B cell (primary cell): ENCODE results near the gene GRIK3. TPM values are rescaled to one million over a fixed set of nuclear protein-coding genes. Genes with fewer than 3 reads are reported as not detected.

ENCODE experiments used
- ATAC-seq: fragments of 200-7000 bp; cut with Tn5 transposase; one replicate; pipeline ENCODE4 v1.10.0; 2021; ENCODE audit warnings: low read depth, mild to moderate bottlenecking, moderate number of reproducible peaks, moderate library complexity
- CTCF ChIA-PET: fragments of 350-600 bp; sonication (Branson Sonifier 250); formaldehyde crosslinking; loops from one replicate; lab custom pipeline; 2021; ENCODE audit warnings: antibody characterized with exemption, inconsistent platforms; lab: Charles Lee
- POLR2A ChIA-PET: fragments of 350-600 bp; sonication (Branson Sonifier 250); formaldehyde crosslinking; loops from one replicate; lab custom pipeline; 2021; ENCODE audit warnings: antibody characterized with exemption; lab: Charles Lee
- DNase-seq: peaks from one replicate; pipeline ENCODE4 v3.0.0; 2013
- H2AFZ ChIP-seq: 2 replicates; pipeline ENCODE4 v1.6.1; 2012; ENCODE audit warnings: mild to moderate bottlenecking, low read depth, low read length; ENCODE audit not compliant: insufficient read depth, poor library complexity, severe bottlenecking
- H3K27ac ChIP-seq, 2 donors: 1 replicate in 1 of 2; 2 replicates in 1 of 2; pipeline ENCODE4 v1.5.1; 2012 to 2013; ENCODE audit warnings: low read length in 2 of 2, mild to moderate bottlenecking in 2 of 2, moderate library complexity in 1 of 2
- H3K27me3 ChIP-seq, 4 experiments: fragments of 200-600 bp in 1 of 4; sonication (generic) in 1 of 4; replicated peaks in 1 of 4; 1 replicate in 2 of 4; 2 replicates in 2 of 4; pipeline versions ENCODE4 v1.6.1 to v1.7.0; 2013 to 2016; ENCODE audit warnings: low read length in 3 of 4, mild to moderate bottlenecking in 2 of 4, mixed read lengths in 1 of 4, moderate library complexity in 1 of 4; ENCODE audit not compliant: insufficient read depth in 4 of 4, control insufficient read depth in 3 of 4; ENCODE audit errors: control extremely low read depth in 1 of 4
- H3K36me3 ChIP-seq, 2 experiments: replicated peaks in 1 of 2; 1 replicate in 1 of 2; 2 replicates in 1 of 2; pipeline versions ENCODE4 v1.6.1 to v1.7.1; 2013; ENCODE audit warnings: low read length in 1 of 2; ENCODE audit not compliant: insufficient read depth in 2 of 2, control insufficient read depth in 1 of 2; ENCODE audit errors: control extremely low read depth in 1 of 2, extremely low read depth in 1 of 2
- H3K4me1 ChIP-seq, 2 donors: fragments of 200-600 bp in 1 of 2; sonication (generic) in 1 of 2; 1 replicate in 1 of 2; 2 replicates in 1 of 2; pipeline versions ENCODE4 v1.5.1 to v1.6.1; 2013 to 2017; ENCODE audit warnings: low read length in 2 of 2; ENCODE audit not compliant: control insufficient read depth in 2 of 2, insufficient read depth in 2 of 2
- H3K4me2 ChIP-seq: replicated peaks from 2 replicates; pipeline ENCODE3; 2012; ENCODE audit warnings: mild to moderate bottlenecking, low read depth, low read length; ENCODE audit not compliant: poor library complexity, severe bottlenecking
- H3K4me3 ChIP-seq, 5 experiments: fragments of 200-600 bp in 1 of 5; sonication (generic) in 1 of 5; 1 replicate in 3 of 5; 2 replicates in 2 of 5; pipeline versions ENCODE4 v1.5.1 to v1.7.0; 2011 to 2016; ENCODE audit warnings: low read length in 4 of 5, mild to moderate bottlenecking in 4 of 5, low read depth in 2 of 5, control low read depth in 1 of 5, moderate library complexity in 1 of 5; ENCODE audit not compliant: insufficient read depth in 1 of 5; ENCODE audit errors: control extremely low read depth in 1 of 5, extremely low read depth in 1 of 5
- H3K79me2 ChIP-seq: fragments of 200-600 bp; sonication (generic); one replicate; pipeline ENCODE4 v1.6.0; 2016; ENCODE audit warnings: low read length; ENCODE audit not compliant: control insufficient read depth, insufficient read depth
- H3K9ac ChIP-seq: fragments of 200-600 bp; sonication (generic); 2 replicates; pipeline ENCODE4 v1.6.1; 2017; ENCODE audit warnings: mild to moderate bottlenecking, low read length, moderate library complexity
- H3K9me3 ChIP-seq, 3 donors: one replicate each; pipeline versions ENCODE4 v1.6.1 to v1.7.1; 2013; ENCODE audit warnings: low read length in 2 of 3; ENCODE audit not compliant: control insufficient read depth in 2 of 3, insufficient read depth in 1 of 3; ENCODE audit errors: control extremely low read depth in 1 of 3
- H4K20me1 ChIP-seq: 2 replicates; pipeline ENCODE4 v1.6.0; 2012; ENCODE audit warnings: mild to moderate bottlenecking, low read length; ENCODE audit not compliant: insufficient read depth, control insufficient read depth, poor library complexity, severe bottlenecking
- H3K27ac Mint-ChIP-seq: one replicate; pipeline ENCODE4 v1.8.0; 2021; ENCODE audit warnings: mixed read lengths
- H3K27me3 Mint-ChIP-seq: one replicate; pipeline ENCODE4 v1.8.0; 2021; ENCODE audit warnings: mixed read lengths
- H3K4me1 Mint-ChIP-seq: one replicate; pipeline ENCODE4 v1.8.0; 2021; ENCODE audit warnings: mixed read lengths
- H3K4me3 Mint-ChIP-seq: one replicate; pipeline ENCODE4 v1.8.0; 2021; ENCODE audit warnings: mixed read lengths
- H3K9me3 Mint-ChIP-seq: one replicate; pipeline ENCODE4 v1.8.0; 2022; ENCODE audit warnings: mixed read lengths; ENCODE audit not compliant: insufficient read depth
- EZH2 ChIP-seq: IDR thresholded peaks from 2 replicates; pipeline ENCODE4 v1.6.1; 2012; ENCODE audit warnings: borderline replicate concordance, low read depth, mild to moderate bottlenecking, moderate library complexity, low read length; ENCODE audit not compliant: insufficient read depth, poor library complexity, severe bottlenecking
- WGBS: methylation state at CpG from one replicate; pipeline ENCODE4 v1.1.5; 2013; ENCODE audit warnings: missing lambda C conversion rate; ENCODE audit not compliant: insufficient coverage; 5-methylcytosine and 5-hydroxymethylcytosine counted together
- intact Hi-C: fragments of 100-400 bp; cut with micrococcal nuclease; formaldehyde crosslinking; loops from one replicate; pipeline ENCODE4 v1.10.0; 2022
- polyA plus RNA-seq: library from polyadenylated mRNA; depleted of rRNA; stranded (reverse); fragments of >200 nt; gene quantifications from 2 replicates; pipeline ENCODE4 v1.2.3, GENCODE V29; 2012
- total RNA-seq, 2 donors: library from RNA; stranded (reverse); fragments of 120-200 nt in 1 of 2; gene quantifications; 1 replicate in 1 of 2; 2 replicates in 1 of 2; pipeline versions ENCODE4 v1.2.3 to v1.2.4, GENCODE V29; 2013 to 2022
- TF ChIP-seq, protein P1 (sequence below): fragments of 200-600 bp; IDR thresholded peaks from one replicate; pipeline ENCODE4 v1.8.0; 2022; ENCODE audit warnings: antibody characterized with exemption, mild to moderate bottlenecking

The GRIK3 gene
- total and polyA plus RNA-seq, 2 donors (not counting 1 experiment from before 2014, with no cell fraction given): 0.12 to 1.5 TPM

DNA sequence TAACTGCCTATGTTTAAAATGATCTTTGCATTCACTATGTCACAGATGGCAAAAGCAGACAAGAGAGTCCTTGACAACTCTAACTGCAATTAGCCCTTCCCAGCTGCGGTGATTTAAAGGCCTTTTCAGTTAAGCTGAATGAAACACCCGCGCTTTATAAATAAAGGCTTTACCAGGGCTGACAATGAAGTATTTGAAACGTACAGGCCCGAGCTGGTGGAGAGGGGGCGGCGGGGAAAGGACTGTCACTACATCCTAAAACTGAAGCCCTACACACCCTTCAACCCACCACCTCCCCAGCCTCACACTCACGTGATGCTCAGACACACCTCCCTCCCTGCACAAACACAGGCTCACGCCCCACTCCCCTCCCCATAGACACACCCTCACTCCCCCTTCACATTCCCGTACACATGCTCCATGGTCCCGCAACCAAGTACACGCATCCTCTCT, 45.5 kb downstream of the GRIK3 start:
- H3K27ac ChIP-seq: no peak overlapping the region
- H3K4me1 ChIP-seq: no peaks in the 10 kb centered on the region
- no peaks in the 10 kb centered on the region for H4K20me1 ChIP-seq
- ChIA-PET CTCF (no interaction called here), POLR2A (no interaction called here)
- Mint-ChIP-seq H3K9me3 (no peaks in the 10 kb centered on the region), H3K27me3 (peaks cover 27% of the 10 kb centered on the region), H3K4me1 (no peaks in the 10 kb centered on the region), H3K27ac (no peak overlapping the region), H3K4me3 (no peak overlapping the region)
- H3K79me2 ChIP-seq: no peaks in the 10 kb centered on the region
- H3K36me3 ChIP-seq: no peaks in the 10 kb centered on the region
- no peaks in the 10 kb centered on the region for H3K9me3 ChIP-seq
- intact Hi-C loops: no loop called here
- no peak overlapping the region for H2AFZ ChIP-seq
- no peak overlapping the region for H3K9ac ChIP-seq
- no peak for DNase-seq
- no peak overlapping the region for H3K4me2 ChIP-seq
- H3K4me3 ChIP-seq: no peak overlapping the region
- no peak for TF ChIP-seq EZH2
- TF ChIP-seq, protein P1, sequence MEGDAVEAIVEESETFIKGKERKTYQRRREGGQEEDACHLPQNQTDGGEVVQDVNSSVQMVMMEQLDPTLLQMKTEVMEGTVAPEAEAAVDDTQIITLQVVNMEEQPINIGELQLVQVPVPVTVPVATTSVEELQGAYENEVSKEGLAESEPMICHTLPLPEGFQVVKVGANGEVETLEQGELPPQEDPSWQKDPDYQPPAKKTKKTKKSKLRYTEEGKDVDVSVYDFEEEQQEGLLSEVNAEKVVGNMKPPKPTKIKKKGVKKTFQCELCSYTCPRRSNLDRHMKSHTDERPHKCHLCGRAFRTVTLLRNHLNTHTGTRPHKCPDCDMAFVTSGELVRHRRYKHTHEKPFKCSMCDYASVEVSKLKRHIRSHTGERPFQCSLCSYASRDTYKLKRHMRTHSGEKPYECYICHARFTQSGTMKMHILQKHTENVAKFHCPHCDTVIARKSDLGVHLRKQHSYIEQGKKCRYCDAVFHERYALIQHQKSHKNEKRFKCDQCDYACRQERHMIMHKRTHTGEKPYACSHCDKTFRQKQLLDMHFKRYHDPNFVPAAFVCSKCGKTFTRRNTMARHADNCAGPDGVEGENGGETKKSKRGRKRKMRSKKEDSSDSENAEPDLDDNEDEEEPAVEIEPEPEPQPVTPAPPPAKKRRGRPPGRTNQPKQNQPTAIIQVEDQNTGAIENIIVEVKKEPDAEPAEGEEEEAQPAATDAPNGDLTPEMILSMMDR: no peak
- no peak for ATAC-seq
- 86% methylated on average over 8 of the region's 12 CpGs for WGBS
- H3K27me3 ChIP-seq: no peaks in the 10 kb centered on the region

DNA sequence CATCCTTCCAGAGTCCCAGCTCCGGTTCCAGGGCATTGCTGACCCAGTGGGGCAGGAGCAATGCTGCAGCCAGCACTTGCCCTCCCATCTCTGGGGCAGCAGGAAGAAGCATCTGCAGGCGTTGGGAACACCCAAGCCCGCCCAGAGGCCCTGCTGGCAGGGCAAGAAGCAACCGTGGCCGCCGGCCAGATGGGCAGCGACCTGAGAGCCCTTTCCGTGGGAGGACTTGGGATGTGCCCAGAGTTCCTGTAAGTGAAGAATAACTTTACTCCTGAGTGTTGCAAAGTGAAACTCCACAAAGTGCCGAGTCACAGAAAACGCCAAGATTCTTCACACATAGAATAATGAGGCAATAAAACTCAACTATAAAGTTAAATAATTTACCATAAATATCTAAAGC, 46.0 kb downstream of the GRIK3 start:
- Mint-ChIP-seq H3K9me3 (no peaks in the 10 kb centered on the region), H3K27me3 (peaks cover 27% of the 10 kb centered on the region), H3K27ac (no peak overlapping the region), H3K4me1 (no peaks in the 10 kb centered on the region), H3K4me3 (no peak overlapping the region)
- Histone ChIP-seq H2AFZ (no peak overlapping the region), H3K27ac (no peak overlapping the region), H4K20me1 (no peaks in the 10 kb centered on the region), H3K9ac (no peak overlapping the region), H3K9me3 (no peaks in the 10 kb centered on the region), H3K27me3 (no peaks in the 10 kb centered on the region), H3K79me2 (no peaks in the 10 kb centered on the region), H3K4me2 (no peak overlapping the region), H3K4me3 (no peak overlapping the region), H3K4me1 (no peaks in the 10 kb centered on the region), H3K36me3 (no peaks in the 10 kb centered on the region)
- ChIA-PET POLR2A (no interaction called here), CTCF (no interaction called here)
- no peak for TF ChIP-seq EZH2
- TF ChIP-seq, protein P1: no peak
- WGBS: 81% methylated on average over 6 of the region's 10 CpGs
- intact Hi-C loops: no loop called here
- DNase-seq (no peak), ATAC-seq (no peak)
